ENCODE results near the gene PCDHA6. TPM values are rescaled to one million over a fixed set of nuclear protein-coding genes. Genes with fewer than 3 reads are reported as not detected.

The PCDHA6 gene
- polyA plus RNA-seq, 1 of the 3 experiments (the other 2 are of a cell fraction) = 0.02 TPM

DNA sequence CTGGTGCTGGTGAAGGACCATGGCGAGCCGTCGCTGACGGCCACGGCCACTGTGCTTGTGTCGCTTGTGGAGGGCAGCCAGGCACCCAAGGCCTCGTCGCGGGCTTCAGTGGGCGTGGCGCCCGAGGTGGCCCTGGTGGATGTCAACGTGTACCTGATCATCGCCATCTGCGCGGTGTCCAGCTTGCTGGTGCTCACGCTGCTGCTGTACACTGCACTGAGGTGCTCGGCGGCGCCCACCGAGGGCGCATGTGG is 30.2 kb downstream of the PCDHA6 start:
- DNase-seq = no peak
- no peaks in the 10 kb centered on the region for H3K36me3 ChIP-seq (replicated peaks in 1 of 2; ENCODE audit: control insufficient read depth in 1 of 2, insufficient read depth in 2 of 2, low read length in 1 of 2)
- no peaks in the 10 kb centered on the region for H3K9me3 ChIP-seq
- H3K79me2 ChIP-seq (ENCODE audit: insufficient read depth) = no peaks in the 10 kb centered on the region
- H3K9ac ChIP-seq = no peak overlapping the region
- no peak overlapping the region for H2AFZ ChIP-seq (ENCODE audit: low read depth)
- no peak overlapping the region for H3K27ac ChIP-seq (ENCODE audit: low read depth in 2 of 2, low read length in 1 of 2)
- ChIA-PET CTCF (interaction anchor here (9.2 kb wide), 1 partner anchor 17 kb away, joined by 132 read pairs; the partner anchor contains the start of gene PCDHA8), POLR2A (no interaction called here)
- H3K4me1 ChIP-seq (ENCODE audit: control insufficient read depth in 1 of 2, insufficient read depth in 2 of 2, low read depth in 1 of 2, low read length in 1 of 2) = no peaks in the 10 kb centered on the region
- H3K4me3 ChIP-seq (ENCODE audit: low read depth in 2 of 2, low read length in 1 of 2) = no peak overlapping the region
- H3F3A ChIP-seq (replicated peaks; ENCODE audit: insufficient read depth) = no peaks in the 10 kb centered on the region
- H3K27me3 ChIP-seq (ENCODE audit: insufficient read depth) = no peaks in the 10 kb centered on the region
- H3K4me2 ChIP-seq = no peak overlapping the region
- WGBS (ENCODE audit: low lambda C conversion rate) = 80% methylated on average over 2 of the region's 22 CpGs
- H4K20me1 ChIP-seq (ENCODE audit: insufficient read depth) = no peaks in the 10 kb centered on the region
- TF ChIP-seq RAD21 (IDR thresholded peaks at IDR 0.05; ENCODE audit: low read length) (no peak), FOXJ3 (CRISPR knock-in tag; IDR thresholded peaks at IDR 0.05) (no peak), TCF12 (IDR thresholded peaks at IDR 0.05) (no peak), RXRA (IDR thresholded peaks at IDR 0.05; ENCODE audit: borderline replicate concordance, low read depth) (no peak), FOXM1 (IDR thresholded peaks at IDR 0.05; ENCODE audit: low read depth) (no peak), NRF1 (IDR thresholded peaks at IDR 0.05; ENCODE audit: low read depth, low read length) (no peak)
- TF ChIP-seq, protein P1, sequence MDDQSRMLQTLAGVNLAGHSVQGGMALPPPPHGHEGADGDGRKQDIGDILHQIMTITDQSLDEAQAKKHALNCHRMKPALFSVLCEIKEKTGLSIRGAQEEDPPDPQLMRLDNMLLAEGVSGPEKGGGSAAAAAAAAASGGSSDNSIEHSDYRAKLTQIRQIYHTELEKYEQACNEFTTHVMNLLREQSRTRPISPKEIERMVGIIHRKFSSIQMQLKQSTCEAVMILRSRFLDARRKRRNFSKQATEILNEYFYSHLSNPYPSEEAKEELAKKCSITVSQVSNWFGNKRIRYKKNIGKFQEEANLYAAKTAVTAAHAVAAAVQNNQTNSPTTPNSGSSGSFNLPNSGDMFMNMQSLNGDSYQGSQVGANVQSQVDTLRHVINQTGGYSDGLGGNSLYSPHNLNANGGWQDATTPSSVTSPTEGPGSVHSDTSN (IDR thresholded peaks at IDR 0.05) = no peak
- TF ChIP-seq, protein P2, sequence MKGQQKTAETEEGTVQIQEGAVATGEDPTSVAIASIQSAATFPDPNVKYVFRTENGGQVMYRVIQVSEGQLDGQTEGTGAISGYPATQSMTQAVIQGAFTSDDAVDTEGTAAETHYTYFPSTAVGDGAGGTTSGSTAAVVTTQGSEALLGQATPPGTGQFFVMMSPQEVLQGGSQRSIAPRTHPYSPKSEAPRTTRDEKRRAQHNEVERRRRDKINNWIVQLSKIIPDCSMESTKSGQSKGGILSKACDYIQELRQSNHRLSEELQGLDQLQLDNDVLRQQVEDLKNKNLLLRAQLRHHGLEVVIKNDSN (IDR thresholded peaks at IDR 0.05; ENCODE audit: borderline replicate concordance, low read depth) = no peak
- H3K9me2 ChIP-seq = no peaks in the 10 kb centered on the region

DNA sequence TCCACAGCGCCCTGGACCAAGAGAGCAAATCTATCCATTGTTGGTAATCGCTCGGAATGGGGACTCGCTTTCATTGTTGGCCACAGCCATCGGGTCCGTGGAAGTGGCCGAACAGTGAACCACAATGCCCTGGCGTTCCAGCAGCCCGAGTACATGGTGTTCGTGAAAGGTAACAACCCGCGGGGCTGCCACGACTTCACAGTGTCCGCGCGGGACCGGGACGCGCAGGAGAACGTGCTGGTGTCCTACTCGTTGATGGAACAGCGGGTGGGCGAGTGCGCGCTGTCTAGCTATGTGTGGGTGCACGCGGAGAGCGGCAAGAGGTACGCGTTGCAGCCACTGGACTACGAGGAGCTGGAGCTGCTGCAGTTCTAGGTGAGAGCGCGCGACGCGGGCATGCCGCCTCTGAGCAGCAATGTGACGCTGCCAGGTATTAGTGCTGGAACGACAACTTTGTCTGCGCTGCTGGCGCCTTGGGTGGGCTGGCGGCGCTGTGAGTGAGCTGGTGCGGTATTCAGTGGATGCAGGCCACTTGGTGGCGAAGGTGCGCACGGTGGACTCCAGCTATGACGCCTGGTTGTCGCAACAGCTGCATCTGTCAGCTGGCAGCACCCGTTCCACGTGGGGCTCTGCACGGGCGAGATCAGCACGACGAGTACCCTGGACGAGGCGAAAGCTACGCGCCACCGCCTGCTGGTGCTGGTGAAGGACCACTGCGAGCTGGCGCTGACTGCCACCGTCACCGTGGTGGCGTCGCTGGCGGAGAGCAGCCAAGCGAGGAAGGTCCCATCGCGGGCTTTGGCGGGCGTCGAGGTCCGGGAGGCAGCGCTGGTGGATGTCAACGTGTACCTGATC is 34.9 kb downstream of the PCDHA6 start:
- 85% methylated on average over 63 of the region's 76 CpGs for WGBS (ENCODE audit: low lambda C conversion rate)
- POLR2A ChIA-PET = no interaction called here

More for the DNA sequence above, 34.9 kb downstream of the PCDHA6 start:
- Histone ChIP-seq H2AFZ (ENCODE audit: low read depth) (no peak overlapping the region), H4K20me1 (ENCODE audit: insufficient read depth) (no peaks in the 10 kb centered on the region), H3K4me3 (ENCODE audit: low read depth in 2 of 2, low read length in 1 of 2) (no peak overlapping the region; a peak in 1 of 4 replicates), H3K36me3 (replicated peaks in 1 of 2; ENCODE audit: control insufficient read depth in 1 of 2, insufficient read depth in 2 of 2, low read length in 1 of 2) (no peaks in the 10 kb centered on the region), H3K4me1 (ENCODE audit: control insufficient read depth in 1 of 2, insufficient read depth in 2 of 2, low read depth in 1 of 2, low read length in 1 of 2) (no peaks in the 10 kb centered on the region), H3K27me3 (ENCODE audit: insufficient read depth) (no peaks in the 10 kb centered on the region), H3K9ac (no peak overlapping the region), H3F3A (replicated peaks; ENCODE audit: insufficient read depth) (no peaks in the 10 kb centered on the region), H3K9me3 (no peaks in the 10 kb centered on the region), H3K9me2 (no peaks in the 10 kb centered on the region), H3K4me2 (no peak overlapping the region), H3K79me2 (ENCODE audit: insufficient read depth) (no peaks in the 10 kb centered on the region), H3K27ac (ENCODE audit: low read depth in 2 of 2, low read length in 1 of 2) (no peak overlapping the region)
- CTCF ChIA-PET = interaction anchor here (1.1 to 9.2 kb wide), 4 partner anchors 12 to 360 kb away, joined by 3 to 132 read pairs (median 36); partner anchors contain the start of genes PCDHA12, PCDHA8 and PCDHB14
- DNase-seq = no peak
- TF ChIP-seq NRF1 (IDR thresholded peaks at IDR 0.05; ENCODE audit: low read depth, low read length) (no peak), RXRA (IDR thresholded peaks at IDR 0.05; ENCODE audit: borderline replicate concordance, low read depth) (no peak), MXI1 (IDR thresholded peaks at IDR 0.05; ENCODE audit: low read depth, low read length) (no peak), TEAD4 (IDR thresholded peaks at IDR 0.05; ENCODE audit: borderline replicate concordance, insufficient read depth) (no peak), EP300 (IDR thresholded peaks at IDR 0.05; ENCODE audit: borderline replicate concordance in 1 of 2, low read depth in 1 of 2, low read length in 1 of 2) (no peak), FOSL2 (IDR thresholded peaks at IDR 0.05; ENCODE audit: borderline replicate concordance, low read depth) (no peak), EZH2phosphoT487 (IDR thresholded peaks at IDR 0.05; ENCODE audit: borderline replicate concordance, low read depth) (no peak)
- TF ChIP-seq, protein P3, sequence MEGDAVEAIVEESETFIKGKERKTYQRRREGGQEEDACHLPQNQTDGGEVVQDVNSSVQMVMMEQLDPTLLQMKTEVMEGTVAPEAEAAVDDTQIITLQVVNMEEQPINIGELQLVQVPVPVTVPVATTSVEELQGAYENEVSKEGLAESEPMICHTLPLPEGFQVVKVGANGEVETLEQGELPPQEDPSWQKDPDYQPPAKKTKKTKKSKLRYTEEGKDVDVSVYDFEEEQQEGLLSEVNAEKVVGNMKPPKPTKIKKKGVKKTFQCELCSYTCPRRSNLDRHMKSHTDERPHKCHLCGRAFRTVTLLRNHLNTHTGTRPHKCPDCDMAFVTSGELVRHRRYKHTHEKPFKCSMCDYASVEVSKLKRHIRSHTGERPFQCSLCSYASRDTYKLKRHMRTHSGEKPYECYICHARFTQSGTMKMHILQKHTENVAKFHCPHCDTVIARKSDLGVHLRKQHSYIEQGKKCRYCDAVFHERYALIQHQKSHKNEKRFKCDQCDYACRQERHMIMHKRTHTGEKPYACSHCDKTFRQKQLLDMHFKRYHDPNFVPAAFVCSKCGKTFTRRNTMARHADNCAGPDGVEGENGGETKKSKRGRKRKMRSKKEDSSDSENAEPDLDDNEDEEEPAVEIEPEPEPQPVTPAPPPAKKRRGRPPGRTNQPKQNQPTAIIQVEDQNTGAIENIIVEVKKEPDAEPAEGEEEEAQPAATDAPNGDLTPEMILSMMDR (IDR thresholded peaks at IDR 0.05) = no peak
